GM12891 (cell line): Measurements from ENCODE around the gene DLGAP4.

Source experiments
- POLR2A ChIP-seq: IDR thresholded peaks from 2 replicates; pipeline ENCODE4 v1.6.1; 2011; ENCODE audit warnings: low read depth, low read length, control low read depth
- POLR2AphosphoS5 ChIP-seq: IDR thresholded peaks from 2 replicates; pipeline ENCODE4 v1.6.1; 2011; ENCODE audit warnings: low read depth, low read length, control low read depth
- TAF1 ChIP-seq: IDR thresholded peaks from 2 replicates; pipeline ENCODE4 v1.6.1; 2011; ENCODE audit warnings: low read depth, low read length, control low read depth

- TF ChIP-seq POLR2A = no peak
- TF ChIP-seq TAF1 = no peak
- TF ChIP-seq POLR2AphosphoS5 = no peak
These were observed 24.0 kb downstream of the DLGAP4 start for GRCh38 chr20:36330091-36330490.
